Lung microvascular endothelial cell (primary cell): Measurements from ENCODE around the gene C6orf132. TPM values are rescaled to one million over a fixed set of nuclear protein-coding genes. Genes with fewer than 3 reads are reported as not detected.

ENCODE experiments used
- DNase-seq, 2 donors: peaks; one replicate each; pipeline versions ENCODE4 v3.0.0 to v3.0.0-alpha.2; 2010; ENCODE audit warnings: low read depth in 2 of 2
- total RNA-seq: library from RNA; depleted of rRNA; stranded (reverse); fragments of >200 nt; gene quantifications from 2 replicates; pipeline ENCODE4 v1.2.1, GENCODE V29; 2014

Gene C6orf132
- total RNA-seq, 1 donor from 2014 or later = under 0.01 TPM

GRCh38 chr6:42104804-42105125, 37.7 kb downstream of the C6orf132 start:
- no peak for DNase-seq

- DNase-seq = peak; percentile 54 to 58
Measured at GRCh38 chr6:42104095-42104803, 38.2 kb downstream of the C6orf132 start.

- no peak for DNase-seq
Measured at GRCh38 chr6:42103753-42104094, 38.7 kb downstream of the C6orf132 start.

- no peak for DNase-seq
Measured at GRCh38 chr6:42103216-42103615, 39.2 kb downstream of the C6orf132 start.

GRCh38 chr6:42101186-42101657, 41.2 kb downstream of the C6orf132 start:
- no peak for DNase-seq

GRCh38 chr6:42100029-42100901, 42.2 kb downstream of the C6orf132 start:
- DNase-seq = peak in 1 of 2 donors; percentile 67

GRCh38 chr6:42099340-42100028, 42.9 kb downstream of the C6orf132 start:
- DNase-seq = peak in 1 of 2 donors; percentile 63

- DNase-seq = no peak
Measured at GRCh38 chr6:42095776-42096541, 46.5 kb downstream of the C6orf132 start.

GRCh38 chr6:42095094-42095493, 47.3 kb downstream of the C6orf132 start:
- no peak for DNase-seq

GRCh38 chr6:42093582-42094329, 48.7 kb downstream of the C6orf132 start:
- no peak for DNase-seq

- DNase-seq = no peak
Measured at GRCh38 chr6:42091718-42092023, 50.7 kb downstream of the C6orf132 start.

GRCh38 chr6:42090819-42091717, 51.4 kb downstream of the C6orf132 start:
- no peak for DNase-seq

GRCh38 chr6:42088101-42088591, 54.3 kb downstream of the C6orf132 start:
- DNase-seq = peak in 1 of 2 donors; percentile 24

- peak; percentile 42 to 74 for DNase-seq
Measured at GRCh38 chr6:42086046-42087035, 56.1 kb downstream of the C6orf132 start.

- DNase-seq = peak in 1 of 2 donors; percentile 29
Measured at GRCh38 chr6:42084889-42085288, 57.5 kb downstream of the C6orf132 start.

- DNase-seq = peak in 1 of 2 donors; percentile 18
Measured at GRCh38 chr6:42083530-42083929, 58.9 kb downstream of the C6orf132 start.

- no peak for DNase-seq
Measured at GRCh38 chr6:42079941-42080464, 62.4 kb downstream of the C6orf132 start.

GRCh38 chr6:42078386-42078785, 64.0 kb downstream of the C6orf132 start:
- DNase-seq = no peak
